ENCODE results near the gene DUOXA2.
"Not testable (repeated sequence)": the region's sequence is repeated elsewhere in the genome, so short reads cannot be mapped to it uniquely, and the experiment has no call there.

Gene DUOXA2

DNA sequence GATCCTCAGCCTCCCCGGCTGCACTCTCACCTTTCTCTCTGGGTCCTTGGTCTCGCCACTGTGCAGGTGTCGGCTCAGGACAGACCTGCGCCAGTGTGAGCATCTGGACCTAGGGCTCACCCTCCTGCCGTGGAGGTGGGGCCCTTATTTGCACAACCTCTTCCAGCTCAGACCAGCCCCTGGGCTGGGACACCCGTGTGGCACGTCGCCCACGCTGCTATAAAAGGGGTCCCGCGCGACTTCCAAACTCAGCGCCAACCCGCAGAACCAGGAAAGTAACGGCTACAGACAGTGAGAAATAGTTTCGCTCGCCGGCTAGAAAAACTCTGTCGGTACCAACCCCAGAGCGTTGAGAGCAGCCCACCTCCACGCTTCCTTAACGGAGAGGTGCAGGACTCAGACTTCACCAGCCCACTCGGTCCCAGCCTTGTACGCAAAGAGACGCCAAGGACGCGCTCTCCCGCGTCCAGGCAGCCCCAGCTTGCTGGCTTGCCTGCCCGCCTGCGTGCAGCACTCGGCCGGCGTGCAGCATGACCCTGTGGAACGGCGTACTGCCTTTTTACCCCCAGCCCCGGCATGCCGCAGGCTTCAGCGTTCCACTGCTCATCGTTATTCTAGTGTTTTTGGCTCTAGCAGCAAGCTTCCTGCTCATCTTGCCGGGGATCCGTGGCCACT lies at the start of gene DUOXA2, which contains the start of gene DUOX2:
TSS of gene DUOXA2 (plus strand) at position 251 of the 675 bp plus-strand sequence. CDS start at position 531, 280 bp downstream.
TSS of gene DUOX2 (minus strand) at position 97 of the 675 bp plus-strand sequence. CDS start 761 bp downstream, outside the sequence.
- TF ChIP-seq NFRKB (IDR thresholded peaks at IDR 0.05) (no peak), SP1 (IDR thresholded peaks at IDR 0.05) (no peak), SUZ12 (IDR thresholded peaks at IDR 0.05) (no peak), FOXA1 (IDR thresholded peaks at IDR 0.05) (no peak), ARNT (IDR thresholded peaks at IDR 0.05) (no peak), L3MBTL2 (conservative IDR thresholded peaks at IDR 0.05) (no peak), FOXM1 (IDR thresholded peaks at IDR 0.05; ENCODE audit: borderline replicate concordance) (no peak), TARDBP (IDR thresholded peaks at IDR 0.05) (no peak), FOXK2 (IDR thresholded peaks at IDR 0.05) (no peak), HDGF (IDR thresholded peaks at IDR 0.05; ENCODE audit: borderline replicate concordance) (no peak), ZNF384 (IDR thresholded peaks at IDR 0.05) (no peak), BHLHE40 (IDR thresholded peaks at IDR 0.05; ENCODE audit: borderline replicate concordance) (no peak), CTBP1 (IDR thresholded peaks at IDR 0.05; ENCODE audit: borderline replicate concordance) (no peak), LEF1 (IDR thresholded peaks at IDR 0.05; ENCODE audit: borderline replicate concordance) (no peak), ELF4 (IDR thresholded peaks at IDR 0.05) (no peak)
- TF ChIP-seq, protein P1, sequence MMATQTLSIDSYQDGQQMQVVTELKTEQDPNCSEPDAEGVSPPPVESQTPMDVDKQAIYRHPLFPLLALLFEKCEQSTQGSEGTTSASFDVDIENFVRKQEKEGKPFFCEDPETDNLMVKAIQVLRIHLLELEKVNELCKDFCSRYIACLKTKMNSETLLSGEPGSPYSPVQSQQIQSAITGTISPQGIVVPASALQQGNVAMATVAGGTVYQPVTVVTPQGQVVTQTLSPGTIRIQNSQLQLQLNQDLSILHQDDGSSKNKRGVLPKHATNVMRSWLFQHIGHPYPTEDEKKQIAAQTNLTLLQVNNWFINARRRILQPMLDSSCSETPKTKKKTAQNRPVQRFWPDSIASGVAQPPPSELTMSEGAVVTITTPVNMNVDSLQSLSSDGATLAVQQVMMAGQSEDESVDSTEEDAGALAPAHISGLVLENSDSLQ (IDR thresholded peaks at IDR 0.05): no peak
- ChIA-PET CTCF (no interaction called here), POLR2A (no interaction called here)
- DNase-seq (ENCODE audit: extremely low spot score): no peak

DNA sequence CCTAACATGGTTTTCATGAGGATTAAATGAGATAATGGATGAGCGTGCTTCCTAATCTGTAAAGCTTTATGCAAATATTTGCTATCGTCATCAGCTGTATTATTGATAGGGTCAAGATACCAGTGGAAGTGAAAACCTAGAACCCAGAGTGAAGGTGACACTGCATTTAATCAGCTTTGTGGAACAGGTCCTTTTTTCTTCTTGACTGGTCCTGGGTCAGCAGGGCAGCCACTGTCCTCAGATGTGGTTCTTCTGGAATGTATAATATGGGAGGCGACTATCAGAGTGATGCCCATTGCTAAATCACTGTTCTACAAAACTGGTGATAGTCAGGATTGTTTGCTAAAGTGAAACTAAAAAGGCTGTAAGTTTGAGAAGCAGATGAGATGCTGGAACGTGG lies 49.7 kb upstream of the DUOXA2 start:
- no peak for DNase-seq (ENCODE audit: extremely low spot score)
- CTCF ChIA-PET: interaction anchor here (0.5 kb wide), 1 partner anchor 32 kb away, joined by 3 read pairs; no protein-coding TSS in a partner anchor
- POLR2A ChIA-PET: no interaction called here
- no peak for TF ChIP-seq FOXK2 (IDR thresholded peaks at IDR 0.05)
- no peak for TF ChIP-seq SP1 (IDR thresholded peaks at IDR 0.05)
- TF ChIP-seq CTBP1 (IDR thresholded peaks at IDR 0.05; ENCODE audit: borderline replicate concordance): no peak
- TF ChIP-seq HDGF (IDR thresholded peaks at IDR 0.05; ENCODE audit: borderline replicate concordance): no peak
- no peak for TF ChIP-seq FOXM1 (IDR thresholded peaks at IDR 0.05; ENCODE audit: borderline replicate concordance)
- no peak for TF ChIP-seq L3MBTL2 (conservative IDR thresholded peaks at IDR 0.05)
- TF ChIP-seq NFRKB (IDR thresholded peaks at IDR 0.05): no peak
- TF ChIP-seq FOXA1 (IDR thresholded peaks at IDR 0.05): no peak
- no peak for TF ChIP-seq ARNT (IDR thresholded peaks at IDR 0.05)

DNA sequence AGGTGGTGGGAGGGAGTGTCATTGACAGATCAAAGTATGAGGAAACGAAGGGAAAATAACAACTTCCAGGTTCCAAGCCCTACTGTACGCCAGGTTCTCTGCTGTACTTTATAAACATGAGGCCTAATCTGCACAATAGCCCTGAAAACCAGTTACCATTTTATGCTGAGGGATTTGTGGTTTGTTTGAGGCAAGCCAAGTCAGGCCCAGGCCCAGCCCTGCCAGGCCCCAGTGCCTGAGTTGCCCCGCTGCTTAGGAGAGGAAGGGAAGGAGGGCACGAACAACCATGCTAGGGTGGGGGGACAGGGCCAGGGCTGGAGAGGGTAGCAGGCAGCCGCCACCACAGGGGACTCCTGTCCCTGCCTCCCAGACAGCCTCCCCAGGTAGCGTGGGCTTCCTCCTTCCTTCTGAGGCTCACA lies 44.2 kb upstream of the DUOXA2 start:
- CTCF ChIA-PET; DNase-seq (ENCODE audit: extremely low spot score); POLR2A ChIA-PET: not testable (repeated sequence)

DNA sequence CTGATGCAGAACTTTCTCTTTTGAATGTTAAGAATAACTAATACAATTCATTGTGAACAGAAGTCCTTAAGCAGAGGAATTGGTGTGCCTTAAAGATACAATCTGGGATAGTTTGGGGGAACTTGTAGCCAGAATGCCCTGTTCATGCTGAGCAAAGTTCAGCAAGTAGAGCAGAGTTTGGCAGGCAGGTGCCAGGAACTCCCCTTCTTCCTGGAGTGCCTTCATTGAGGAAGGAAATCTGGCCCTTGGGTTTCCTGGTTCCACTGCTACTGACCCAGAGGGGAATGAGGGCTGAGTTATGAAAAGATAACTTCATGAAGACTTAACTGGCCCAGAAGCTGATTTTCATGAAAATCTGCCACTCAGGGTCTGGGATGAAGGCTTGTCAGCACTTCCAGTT lies 40.5 kb upstream of the DUOXA2 start:
- POLR2A ChIA-PET; CTCF ChIA-PET; DNase-seq (ENCODE audit: extremely low spot score): not testable (repeated sequence)

DNA sequence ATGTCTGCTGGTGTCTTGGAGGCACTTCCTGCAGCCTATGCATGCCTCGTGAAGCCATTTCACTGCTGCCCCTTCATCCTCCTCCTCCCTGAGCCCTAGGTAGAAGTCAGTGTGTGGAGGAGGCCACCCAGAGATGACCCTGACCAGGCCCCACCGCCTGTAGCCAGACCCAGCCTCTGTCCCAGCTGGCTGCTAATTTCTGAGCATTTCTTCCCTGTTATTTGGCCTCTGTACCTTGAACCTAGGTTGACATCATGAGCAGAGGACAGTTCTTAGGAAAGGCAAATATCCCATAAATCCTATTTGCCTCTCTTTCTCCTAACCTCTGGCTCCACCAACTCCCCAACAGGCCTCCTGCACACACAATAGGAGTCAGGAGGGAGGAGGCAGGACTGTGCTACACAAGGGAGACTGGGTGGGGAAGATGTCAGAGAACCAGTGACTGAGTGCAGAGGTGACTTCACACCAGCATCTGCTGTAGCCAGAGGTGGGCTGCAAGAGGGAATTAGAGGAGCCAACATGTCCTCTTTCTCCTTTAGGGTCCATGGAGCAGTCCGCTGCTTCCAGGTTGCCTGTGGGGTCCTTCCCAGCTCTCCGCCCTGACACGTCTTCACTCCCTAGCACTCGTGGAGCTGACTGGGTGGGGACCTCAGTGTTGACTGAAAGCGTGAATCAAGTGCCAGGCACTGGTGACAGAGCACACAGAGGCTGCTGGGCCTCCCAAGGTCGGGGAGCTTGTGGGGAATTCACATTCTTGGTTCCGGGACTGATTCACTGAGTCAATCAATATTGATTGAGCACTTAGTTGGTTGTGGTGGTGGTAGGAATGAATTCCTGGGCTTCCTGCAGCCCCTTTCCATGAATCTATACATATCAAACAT lies 38.4 kb upstream of the DUOXA2 start:
- CTCF ChIA-PET; DNase-seq (ENCODE audit: extremely low spot score); POLR2A ChIA-PET: not testable (repeated sequence)

DNA sequence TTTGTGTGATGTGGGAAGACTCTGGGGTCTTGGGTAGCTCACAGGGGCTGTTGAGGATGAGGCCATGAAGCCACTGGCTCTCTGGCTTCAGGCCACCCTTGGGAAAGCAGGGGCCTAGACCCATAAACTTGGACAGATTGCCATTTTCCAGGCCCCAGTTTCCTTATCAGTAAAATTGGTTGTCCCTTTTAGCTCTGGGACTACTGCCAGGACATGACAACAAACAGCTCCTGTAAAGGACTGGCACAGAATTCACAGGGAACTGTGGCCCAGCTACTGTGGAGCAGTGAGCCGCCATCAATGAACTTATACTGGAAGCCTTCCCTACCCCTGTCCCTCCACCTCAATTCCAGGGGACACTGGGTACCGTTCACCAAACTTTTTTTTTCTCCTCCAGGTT lies 36.7 kb upstream of the DUOXA2 start:
- POLR2A ChIA-PET; DNase-seq (ENCODE audit: extremely low spot score); CTCF ChIA-PET: not testable (repeated sequence)

DNA sequence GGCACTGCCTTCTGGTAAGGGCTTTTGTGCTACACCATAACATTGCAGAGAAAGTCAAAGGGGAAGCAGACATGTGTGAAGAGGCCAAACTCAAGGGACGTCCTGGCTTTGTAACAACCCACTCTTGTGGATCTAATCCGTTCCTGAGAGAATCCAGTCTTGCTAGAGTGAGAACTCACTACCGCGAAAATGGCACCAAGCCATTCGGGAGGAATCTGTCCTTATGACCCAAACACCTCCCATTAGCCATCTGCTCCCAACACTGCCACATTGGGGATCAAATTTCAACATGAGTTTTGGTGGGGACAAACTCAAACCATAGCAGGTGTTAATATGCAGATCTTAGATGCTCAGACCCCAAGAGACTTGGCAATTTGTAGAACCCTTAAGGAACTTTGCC lies 34.9 kb upstream of the DUOXA2 start:
- POLR2A ChIA-PET; CTCF ChIA-PET; DNase-seq (ENCODE audit: extremely low spot score): not testable (repeated sequence)

DNA sequence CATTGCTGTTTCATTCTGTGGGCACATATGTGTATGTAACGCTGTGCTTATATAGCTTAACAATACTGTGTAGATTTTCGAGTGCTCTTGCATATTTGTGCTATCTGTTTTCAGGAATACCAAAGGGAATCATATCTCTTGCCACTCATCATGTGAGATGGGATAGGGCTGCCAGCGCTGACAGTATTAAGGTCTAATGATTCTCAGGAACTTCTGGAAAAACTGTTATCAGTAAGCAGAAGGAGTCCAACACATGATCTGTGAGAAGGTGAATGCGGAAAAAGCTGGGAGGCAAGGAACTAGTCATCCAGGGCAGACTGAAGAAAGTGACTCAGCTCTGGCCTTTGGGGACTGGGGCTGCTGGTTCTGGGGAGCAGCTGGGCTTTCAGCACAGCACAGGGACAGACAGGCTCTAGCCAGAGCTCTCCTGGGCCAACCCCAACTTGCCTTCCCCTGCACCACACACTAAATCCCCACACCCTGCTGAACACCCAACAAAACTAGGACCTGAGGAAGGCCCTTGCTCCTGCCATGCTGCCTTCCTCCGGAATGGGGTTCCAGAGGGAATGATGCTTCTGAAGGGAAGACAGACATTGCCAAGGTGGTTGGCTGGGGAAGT lies 34.4 kb upstream of the DUOXA2 start:
- POLR2A ChIA-PET: not testable (repeated sequence)

DNA sequence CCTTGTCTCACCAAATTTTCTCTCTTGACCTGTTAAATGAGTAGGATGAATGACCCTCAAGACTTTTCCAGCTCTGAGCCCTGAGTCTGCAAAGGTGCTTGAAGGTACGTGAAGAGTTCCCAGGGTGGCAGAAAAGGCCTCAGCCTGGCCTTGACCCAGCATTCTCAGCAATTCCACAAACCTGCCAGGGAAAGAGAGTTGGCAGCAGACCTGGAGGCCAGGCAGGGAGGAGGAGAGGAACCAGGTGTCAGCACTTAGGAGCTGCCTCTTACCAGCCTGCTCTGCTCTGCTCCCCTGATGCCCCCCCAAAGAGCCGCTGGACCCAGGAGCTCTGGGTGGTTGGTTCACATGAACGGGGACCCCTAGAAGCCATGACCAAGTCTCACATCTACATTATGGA lies 33.5 kb upstream of the DUOXA2 start:
- CTCF ChIA-PET; POLR2A ChIA-PET; DNase-seq (ENCODE audit: extremely low spot score): not testable (repeated sequence)

More for the DNA sequence above, 34.4 kb upstream of the DUOXA2 start:
- DNase-seq (ENCODE audit: extremely low spot score); CTCF ChIA-PET: not testable (repeated sequence)

DNA sequence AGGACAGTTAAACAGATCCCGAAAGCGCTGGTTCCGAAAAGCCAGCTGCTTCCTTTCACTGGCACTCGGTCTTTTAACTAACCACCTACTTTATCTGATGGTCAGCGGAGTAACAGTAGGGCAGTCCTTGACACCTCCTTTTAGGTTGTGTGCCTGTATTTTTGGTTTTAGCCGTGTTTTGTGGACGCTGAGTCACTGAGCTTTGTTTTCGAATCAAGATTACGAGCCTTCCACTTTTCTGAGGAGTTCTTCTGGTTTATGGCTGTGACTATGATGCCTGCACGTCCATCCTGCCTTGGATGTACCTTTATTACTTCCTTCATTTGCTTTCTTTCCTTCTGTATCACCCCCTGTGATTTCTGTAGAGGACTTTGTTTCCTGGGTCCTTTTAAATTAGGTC lies 31.7 kb upstream of the DUOXA2 start:
- POLR2A ChIA-PET; DNase-seq (ENCODE audit: extremely low spot score): not testable (repeated sequence)
- CTCF ChIA-PET: interaction anchor here (0.6 kb wide), 1 partner anchor 19 kb away, joined by 3 read pairs; no protein-coding TSS in a partner anchor

All from HEK293T (cell line).